Neural progenitor cell (in vitro differentiated cells): ENCODE results near the gene XPR1. TPM values are rescaled to one million over a fixed set of nuclear protein-coding genes. Genes with fewer than 3 reads are reported as not detected.
A peak's percentile ranks its signal among the peaks of the same experiment; 100 is the strongest.

ENCODE experiments used
- DNase-seq: peaks from one replicate; pipeline ENCODE4 v3.0.0-alpha.2; 2016; ENCODE audit warnings: low spot score
- H2AFZ ChIP-seq: fragments of 200-600 bp; sonication (generic); replicated peaks from 2 replicates; pipeline ENCODE4 v1.6.1; 2016; ENCODE audit warnings: antibody characterized with exemption
- H3F3A ChIP-seq: fragments of 200-600 bp; sonication (generic); 2 replicates; pipeline ENCODE4 v1.6.1; 2016; ENCODE audit warnings: antibody characterized with exemption, low read depth
- H3K27ac ChIP-seq: fragments of 200-600 bp; sonication (generic); 2 replicates; pipeline ENCODE4 v1.5.1; 2016; ENCODE audit warnings: mild to moderate bottlenecking
- H3K27me3 ChIP-seq: fragments of 200-600 bp; sonication (generic); 2 replicates; pipeline ENCODE4 v1.6.1; 2016; ENCODE audit warnings: mild to moderate bottlenecking, moderate library complexity
- H3K36me3 ChIP-seq: fragments of 200-600 bp; sonication (generic); 2 replicates; pipeline ENCODE4 v1.5.1; 2016
- H3K4me1 ChIP-seq: fragments of 200-600 bp; sonication (generic); 2 replicates; pipeline ENCODE4 v1.6.1; 2016; ENCODE audit warnings: mixed run types
- H3K4me2 ChIP-seq: fragments of 200-600 bp; sonication (generic); 2 replicates; pipeline ENCODE4 v1.6.1; 2016
- H3K4me3 ChIP-seq: fragments of 200-600 bp; sonication (generic); 2 replicates; pipeline ENCODE4 v1.5.1; 2016
- H3K79me2 ChIP-seq: fragments of 200-600 bp; sonication (generic); 2 replicates; pipeline ENCODE4 v1.6.1; 2016; ENCODE audit warnings: low read depth
- H3K9ac ChIP-seq: fragments of 200-600 bp; sonication (generic); 2 replicates; pipeline ENCODE4 v1.6.1; 2016
- H3K9me3 ChIP-seq: fragments of 200-600 bp; sonication (generic); 2 replicates; pipeline ENCODE4 v1.5.1; 2016; ENCODE audit warnings: low read depth
- H4K20me1 ChIP-seq: fragments of 200-600 bp; sonication (generic); 2 replicates; pipeline ENCODE4 v1.6.1; 2016; ENCODE audit warnings: low read depth
- H3K27ac Mint-ChIP-seq: 3 replicates; pipeline ENCODE4 v1.8.0; 2021; ENCODE audit warnings: mixed read lengths
- H3K27me3 Mint-ChIP-seq: 2 replicates; pipeline ENCODE4 v1.8.0; 2022; ENCODE audit warnings: low read depth, mild to moderate bottlenecking, inconsistent platforms, moderate library complexity, mixed read lengths; ENCODE audit not compliant: insufficient read depth
- H3K36me3 Mint-ChIP-seq: 3 replicates; pipeline ENCODE4 v1.8.0; 2021; ENCODE audit warnings: mixed read lengths
- H3K4me1 Mint-ChIP-seq: 3 replicates; pipeline ENCODE4 v1.8.0; 2021; ENCODE audit warnings: mixed read lengths
- H3K4me3 Mint-ChIP-seq: 3 replicates; pipeline ENCODE4 v1.8.0; 2021; ENCODE audit warnings: mild to moderate bottlenecking, moderate library complexity, mixed read lengths
- H3K9me3 Mint-ChIP-seq: 3 replicates; pipeline ENCODE4 v1.8.0; 2020; ENCODE audit warnings: mixed read lengths
- CTCF ChIP-seq: fragments of 200-600 bp; sonication (generic); IDR thresholded peaks from 2 replicates; pipeline ENCODE4 v1.5.1; 2017; ENCODE audit warnings: antibody characterized with exemption, mild to moderate bottlenecking
- EZH2 ChIP-seq: fragments of 200-600 bp; sonication (generic); IDR thresholded peaks from 2 replicates; pipeline ENCODE4 v1.6.1; 2017; ENCODE audit warnings: antibody characterized with exemption, mild to moderate bottlenecking, moderate library complexity
- EZH2phosphoT487 ChIP-seq: fragments of 200-600 bp; sonication (generic); IDR thresholded peaks from 2 replicates; pipeline ENCODE4 v1.6.1; 2017; ENCODE audit warnings: antibody characterized with exemption
- total RNA-seq: library from RNA; depleted of rRNA; stranded (reverse); fragments of >200 nt; gene quantifications from 2 replicates; pipeline ENCODE4 v1.2.3, GENCODE V29; 2015; ENCODE audit warnings: low replicate concordance

XPR1 gene
- total RNA-seq, 1 donor from 2014 or later = 75.0 TPM

- no peak for DNase-seq
- no peak overlapping the region for H3K4me2 ChIP-seq
- no peaks in the 10 kb centered on the region for H3K36me3 ChIP-seq
- Mint-ChIP-seq H3K27me3 (peaks cover 12% of the 10 kb centered on the region), H3K36me3 (peaks cover 3% of the 10 kb centered on the region), H3K9me3 (peaks cover 3% of the 10 kb centered on the region), H3K4me1 (peaks cover 63% of the 10 kb centered on the region), H3K4me3 (peak overlapping the region; percentile 64), H3K27ac (peak overlapping the region; percentile 91)
- H3K4me3 ChIP-seq = no peak overlapping the region
- no peak overlapping the region for H3K9ac ChIP-seq
- no peak overlapping the region for H3K27ac ChIP-seq
- H3K4me1 ChIP-seq = peaks cover 45% of the 10 kb centered on the region
- H2AFZ ChIP-seq = no peak overlapping the region
- TF ChIP-seq EZH2phosphoT487 (no peak), EZH2 (no peak), CTCF (no peak)
- no peaks in the 10 kb centered on the region for H3K79me2 ChIP-seq
- H3K27me3 ChIP-seq = no peaks in the 10 kb centered on the region
- peaks cover 28% of the 10 kb centered on the region for H3F3A ChIP-seq
- H3K9me3 ChIP-seq = no peaks in the 10 kb centered on the region
- H4K20me1 ChIP-seq = peaks cover 10% of the 10 kb centered on the region
These were observed 297.6 kb downstream of the XPR1 start for GRCh38 chr1:180929389-180929788.

GRCh38 chr1:180930687-180931086, 298.9 kb downstream of the XPR1 start:
- Histone ChIP-seq H3K4me1 (peaks cover 35% of the 10 kb centered on the region), H3K9me3 (no peaks in the 10 kb centered on the region), H3F3A (peaks cover 18% of the 10 kb centered on the region), H4K20me1 (peaks cover 10% of the 10 kb centered on the region), H3K36me3 (no peaks in the 10 kb centered on the region), H3K27ac (no peak overlapping the region), H3K4me3 (no peak overlapping the region), H3K9ac (no peak overlapping the region), H3K4me2 (no peak overlapping the region), H3K79me2 (no peaks in the 10 kb centered on the region), H2AFZ (no peak overlapping the region), H3K27me3 (no peaks in the 10 kb centered on the region)
- no peak for DNase-seq
- H3K27me3 Mint-ChIP-seq = peaks cover 12% of the 10 kb centered on the region
- TF ChIP-seq CTCF = no peak
- no peak for TF ChIP-seq EZH2
- TF ChIP-seq EZH2phosphoT487 = no peak
- H3K4me1 Mint-ChIP-seq = peaks cover 56% of the 10 kb centered on the region
- no peak overlapping the region for H3K27ac Mint-ChIP-seq
- H3K4me3 Mint-ChIP-seq = no peak overlapping the region
- H3K9me3 Mint-ChIP-seq = peaks cover 3% of the 10 kb centered on the region
- peaks cover 3% of the 10 kb centered on the region for H3K36me3 Mint-ChIP-seq

GRCh38 chr1:180931529-180931928, 299.7 kb downstream of the XPR1 start:
- H4K20me1 ChIP-seq = peaks cover 10% of the 10 kb centered on the region
- H3K9me3 Mint-ChIP-seq = peaks cover 3% of the 10 kb centered on the region
- H3K27me3 ChIP-seq = no peaks in the 10 kb centered on the region
- no peaks in the 10 kb centered on the region for H3K79me2 ChIP-seq
- no peak overlapping the region for H3K27ac ChIP-seq
- H3K27me3 Mint-ChIP-seq = peaks cover 12% of the 10 kb centered on the region
- peaks cover 47% of the 10 kb centered on the region for H3K4me1 Mint-ChIP-seq
- no peak overlapping the region for H3K9ac ChIP-seq
- peaks cover 3% of the 10 kb centered on the region for H3K36me3 Mint-ChIP-seq
- peaks cover 28% of the 10 kb centered on the region for H3K4me1 ChIP-seq
- no peak overlapping the region for H3K4me3 Mint-ChIP-seq
- H3K9me3 ChIP-seq = no peaks in the 10 kb centered on the region
- no peak overlapping the region for H3K4me3 ChIP-seq
- TF ChIP-seq CTCF (no peak), EZH2phosphoT487 (no peak), EZH2 (no peak)
- DNase-seq = no peak
- H3K27ac Mint-ChIP-seq = no peak overlapping the region
- H3K4me2 ChIP-seq = no peak overlapping the region
- peaks cover 10% of the 10 kb centered on the region for H3F3A ChIP-seq
- H2AFZ ChIP-seq = no peak overlapping the region
- H3K36me3 ChIP-seq = no peaks in the 10 kb centered on the region
